D721Med (cell line): Measurements from ENCODE around the gene AFAP1L1.

Source experiments
- DNase-seq: peaks from one replicate; pipeline ENCODE4 v3.0.0; 2011; ENCODE audit warnings: low spot score; ENCODE audit not compliant: insufficient read length
- FAIRE-seq: peaks from 2 replicates; lab custom pipeline; 2011; peaks lifted over from hg19 to GRCh38; lab: Jason Lieb, UNC
- TF ChIP-seq, protein P1 (sequence below): IDR thresholded peaks from 2 replicates; pipeline ENCODE4 v1.5.1; 2012; ENCODE audit warnings: mild to moderate bottlenecking, control low read depth; ENCODE audit not compliant: insufficient read depth; ENCODE audit errors: missing control alignments

The AFAP1L1 gene

DNA sequence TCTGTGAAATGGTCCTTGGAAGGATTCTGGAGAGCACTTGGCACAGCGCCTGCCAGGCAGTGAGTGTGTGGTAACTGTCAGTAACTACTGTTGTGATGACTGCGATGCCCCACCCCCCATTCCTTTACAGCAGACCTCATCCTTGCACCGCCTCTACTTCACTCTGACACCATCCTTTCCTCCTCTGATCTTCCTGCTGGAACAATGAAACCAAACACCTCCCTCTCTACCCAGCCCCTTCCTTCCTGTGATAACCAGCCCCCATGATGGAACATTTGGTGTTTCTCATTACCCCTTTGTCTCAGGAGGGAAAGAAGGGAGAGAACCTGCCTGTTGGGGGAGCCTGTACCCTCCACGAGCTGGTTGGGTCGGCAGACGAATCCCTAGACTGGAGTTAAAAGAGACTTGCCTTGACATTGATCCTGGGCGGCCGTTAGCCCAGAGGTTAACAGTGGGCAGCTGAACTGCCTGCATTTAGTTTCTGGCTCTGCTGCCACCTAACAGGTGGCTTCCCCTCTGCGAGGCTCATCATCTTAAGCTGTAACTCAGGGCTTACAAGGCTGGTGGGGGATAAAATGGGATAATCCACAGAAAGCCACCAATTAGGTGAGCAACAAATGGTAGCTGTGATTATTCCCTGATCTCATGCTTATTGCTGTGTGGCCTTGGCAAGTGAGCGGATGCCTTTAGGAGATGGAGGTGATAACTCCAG lies 39.4 kb downstream of the AFAP1L1 start:
- DNase-seq (peak; percentile 83), FAIRE-seq (peak; percentile 74)
- TF ChIP-seq, protein P1, sequence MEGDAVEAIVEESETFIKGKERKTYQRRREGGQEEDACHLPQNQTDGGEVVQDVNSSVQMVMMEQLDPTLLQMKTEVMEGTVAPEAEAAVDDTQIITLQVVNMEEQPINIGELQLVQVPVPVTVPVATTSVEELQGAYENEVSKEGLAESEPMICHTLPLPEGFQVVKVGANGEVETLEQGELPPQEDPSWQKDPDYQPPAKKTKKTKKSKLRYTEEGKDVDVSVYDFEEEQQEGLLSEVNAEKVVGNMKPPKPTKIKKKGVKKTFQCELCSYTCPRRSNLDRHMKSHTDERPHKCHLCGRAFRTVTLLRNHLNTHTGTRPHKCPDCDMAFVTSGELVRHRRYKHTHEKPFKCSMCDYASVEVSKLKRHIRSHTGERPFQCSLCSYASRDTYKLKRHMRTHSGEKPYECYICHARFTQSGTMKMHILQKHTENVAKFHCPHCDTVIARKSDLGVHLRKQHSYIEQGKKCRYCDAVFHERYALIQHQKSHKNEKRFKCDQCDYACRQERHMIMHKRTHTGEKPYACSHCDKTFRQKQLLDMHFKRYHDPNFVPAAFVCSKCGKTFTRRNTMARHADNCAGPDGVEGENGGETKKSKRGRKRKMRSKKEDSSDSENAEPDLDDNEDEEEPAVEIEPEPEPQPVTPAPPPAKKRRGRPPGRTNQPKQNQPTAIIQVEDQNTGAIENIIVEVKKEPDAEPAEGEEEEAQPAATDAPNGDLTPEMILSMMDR, result peak; percentile 3

DNA sequence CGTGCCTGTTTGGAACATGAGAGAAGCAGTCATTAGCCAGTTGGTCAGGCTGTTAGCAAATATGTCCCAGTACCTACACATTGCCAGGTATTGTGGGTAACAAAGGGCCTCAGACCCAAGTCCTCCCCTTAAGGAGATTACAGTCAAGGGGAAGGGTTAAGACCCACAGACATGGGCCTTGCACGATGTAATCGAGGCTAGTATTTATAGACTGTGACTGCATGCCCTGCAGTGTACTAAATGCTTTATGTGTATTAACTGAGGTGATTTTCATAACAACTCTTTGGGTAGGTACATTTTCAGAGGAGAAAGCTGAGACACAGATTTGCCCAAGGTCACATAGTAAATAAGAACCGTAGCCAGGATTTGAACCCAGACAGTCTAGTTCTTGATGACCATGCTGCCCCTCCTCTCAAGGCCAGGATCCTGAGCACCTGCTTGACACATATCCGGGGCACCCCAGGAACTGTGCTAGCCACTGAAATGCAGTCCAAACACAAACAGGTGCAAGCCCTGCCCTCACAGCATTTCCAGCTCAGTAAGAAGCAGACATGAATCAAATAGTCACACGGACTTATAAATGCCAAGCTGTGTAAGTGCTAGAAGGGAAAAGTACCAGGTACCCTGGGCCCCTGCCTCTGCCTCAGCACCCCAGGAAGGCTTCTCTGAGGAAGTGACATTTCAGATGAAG lies 41.6 kb downstream of the AFAP1L1 start:
- FAIRE-seq, result no peak
- TF ChIP-seq, protein P1, result no peak

DNA sequence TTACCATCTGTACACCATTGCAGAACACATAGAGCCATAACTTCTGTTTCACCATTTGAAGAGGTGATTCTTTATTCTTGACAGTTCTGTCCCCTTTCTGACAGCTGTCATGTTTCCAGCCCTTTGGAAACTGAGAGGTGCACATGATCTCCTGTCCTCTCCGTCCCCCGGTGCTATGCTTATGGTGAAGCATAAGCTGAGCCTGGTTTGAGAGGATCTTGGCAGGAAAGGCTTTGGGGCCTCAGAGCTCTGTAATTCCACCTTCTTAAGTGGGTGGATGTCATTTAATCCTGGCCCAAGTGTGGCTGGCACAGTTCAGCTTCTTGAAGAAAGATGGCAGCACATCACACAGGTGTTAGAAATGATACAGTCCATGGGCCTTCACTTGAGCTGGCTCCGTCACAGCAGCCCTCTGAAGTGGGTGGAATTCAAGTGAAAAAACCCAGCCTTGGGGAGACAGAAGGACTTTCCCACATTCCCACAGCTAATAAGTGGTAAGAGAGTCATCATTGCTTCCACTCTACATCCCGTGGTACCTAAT lies 43.0 kb downstream of the AFAP1L1 start:
- TF ChIP-seq, protein P1, result peak; percentile 21
- DNase-seq, result no peak

More for the DNA sequence above, 41.6 kb downstream of the AFAP1L1 start:
- no peak for DNase-seq

DNA sequence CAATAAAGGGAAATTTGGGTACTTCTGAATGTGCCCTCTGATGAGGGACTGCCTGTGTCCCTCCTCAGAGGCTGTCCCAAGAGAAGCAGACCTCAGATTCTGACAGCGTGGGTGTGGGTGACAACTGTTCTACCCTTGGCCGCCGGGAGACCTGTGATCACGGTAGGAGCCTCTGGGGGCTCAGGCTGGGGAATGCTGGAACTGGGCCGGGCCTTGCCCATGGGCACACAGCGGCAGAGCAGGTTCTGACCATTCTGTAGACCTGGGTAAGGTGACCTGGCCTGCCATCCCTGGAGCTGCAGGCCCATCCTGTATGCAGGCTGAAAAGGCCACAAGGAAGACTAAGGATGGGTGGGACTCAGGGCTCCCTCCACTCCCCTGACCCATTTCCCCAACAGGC lies 44.1 kb downstream of the AFAP1L1 start:
- DNase-seq, result no peak
- TF ChIP-seq, protein P1, result no peak
- no peak for FAIRE-seq

More for the DNA sequence above, 43.0 kb downstream of the AFAP1L1 start:
- FAIRE-seq, result no peak

DNA sequence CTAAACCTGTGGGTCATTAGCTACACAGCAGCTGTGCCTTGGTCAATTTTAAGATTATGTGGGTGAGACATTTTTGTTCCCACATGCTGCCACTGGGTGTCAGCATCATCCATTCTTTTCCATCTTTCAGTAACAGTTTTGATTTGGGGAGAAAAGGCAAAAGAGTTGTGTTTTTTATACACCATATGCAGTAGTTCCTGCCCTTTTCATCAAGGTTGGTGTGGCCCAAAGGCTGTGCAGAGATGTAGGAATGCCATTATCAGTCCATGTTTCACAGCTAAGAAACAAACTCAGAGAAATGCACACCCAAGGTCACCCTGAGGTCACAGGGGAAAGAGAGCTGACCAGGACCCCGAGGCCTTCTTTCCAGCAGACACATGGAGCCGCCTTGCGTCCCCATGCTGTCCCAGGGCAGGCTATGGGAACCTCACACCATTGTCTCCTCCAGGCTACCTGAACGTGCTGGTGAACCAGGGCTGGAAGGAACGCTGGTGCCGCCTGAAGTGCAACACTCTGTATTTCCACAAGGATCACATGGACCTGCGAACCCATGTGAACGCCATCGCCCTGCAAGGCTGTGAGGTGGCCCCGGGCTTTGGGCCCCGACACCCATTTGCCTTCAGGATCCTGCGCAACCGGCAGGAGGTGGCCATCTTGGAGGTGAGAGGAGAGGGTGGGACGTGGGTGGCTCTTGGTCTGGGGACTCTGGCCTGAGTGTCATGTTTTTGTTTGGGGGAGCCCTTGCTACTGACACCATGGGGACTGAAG lies 45.8 kb downstream of the AFAP1L1 start:
- peak; percentile 58 for DNase-seq
- TF ChIP-seq, protein P1, result peak; percentile 91
- peak; percentile 38 for FAIRE-seq

DNA sequence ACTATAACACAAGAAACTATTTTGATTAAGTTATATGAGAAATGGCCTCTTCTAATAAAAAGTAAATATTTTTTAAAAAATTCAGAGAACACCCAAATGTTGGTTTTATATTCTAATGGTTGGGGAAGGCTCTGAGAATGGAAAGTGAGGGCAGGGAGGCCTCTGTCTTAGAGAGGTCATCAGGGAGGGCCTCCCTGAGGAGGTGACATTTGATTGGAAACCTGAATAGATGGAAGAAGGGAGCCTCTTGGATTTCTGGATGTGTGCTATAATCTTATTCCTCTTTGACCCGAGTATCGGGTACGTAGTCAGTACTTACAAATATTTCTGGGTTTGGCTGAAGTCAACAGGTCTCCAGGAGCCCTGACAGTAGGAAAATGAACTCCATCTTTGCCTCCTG lies 47.5 kb downstream of the AFAP1L1 start:
- no peak for DNase-seq
- FAIRE-seq, result no peak
- TF ChIP-seq, protein P1, result no peak
